OCI-LY3 (cell line): ENCODE results near the gene VPS41.

Experiments used
- H2AFZ ChIP-seq: fragments of 200-600, 300-600 bp; shearing (Covaris generic); 2 replicates; pipeline ENCODE4 v1.6.0; 2014; ENCODE audit warnings: antibody characterized with exemption, low read depth, low read length
- H3K27ac ChIP-seq: fragments of 200-600, 300-600 bp; sonication (generic); 2 replicates; pipeline ENCODE4 v1.5.1; 2014; ENCODE audit warnings: mild to moderate bottlenecking, low read length, moderate library complexity, mixed read lengths
- H3K27me3 ChIP-seq: fragments of 200-600, 300-600 bp; sonication (generic); 2 replicates; pipeline ENCODE4 v1.6.1; 2014; ENCODE audit warnings: low read depth, low read length, mixed read lengths
- H3K36me3 ChIP-seq: fragments of 200-600, 300-600 bp; sonication (generic); replicated peaks from 2 replicates; pipeline ENCODE3; 2014; ENCODE audit warnings: low read depth, low read length, mixed read lengths
- H3K4me1 ChIP-seq: fragments of 300-600, 200-600 bp; sonication (generic); 2 replicates; pipeline ENCODE4 v1.6.1; 2014; ENCODE audit warnings: low read length, mixed read lengths
- H3K4me2 ChIP-seq: fragments of 200-600, 300-600 bp; sonication (generic); 2 replicates; pipeline ENCODE4 v1.6.1; 2014; ENCODE audit warnings: low read length, mixed read lengths
- H3K4me3 ChIP-seq: fragments of 300-600, 200-600 bp; sonication (generic); 2 replicates; pipeline ENCODE4 v1.5.1; 2014; ENCODE audit warnings: antibody characterized with exemption, mild to moderate bottlenecking, low read length, moderate library complexity
- H3K79me2 ChIP-seq: fragments of 300-600, 200-600 bp; shearing (Covaris generic); 2 replicates; pipeline ENCODE4 v1.6.1; 2014; ENCODE audit warnings: mild to moderate bottlenecking, low read length, mixed read lengths
- H3K9ac ChIP-seq: fragments of 300-600, 200-600 bp; shearing (Covaris generic); 2 replicates; pipeline ENCODE4 v1.6.0; 2014; ENCODE audit warnings: mild to moderate bottlenecking, low read length, moderate library complexity
- H3K9me3 ChIP-seq: fragments of 200-600, 300-600 bp; shearing (Covaris generic); 2 replicates; pipeline ENCODE4 v1.6.1; 2014; ENCODE audit warnings: low read length, mixed read lengths; ENCODE audit not compliant: insufficient read depth
- H4K20me1 ChIP-seq: fragments of 200-600, 300-600 bp; sonication (generic); 2 replicates; pipeline ENCODE4 v1.6.1; 2016; ENCODE audit warnings: low read length, mixed read lengths; ENCODE audit not compliant: insufficient read depth
- CTCF ChIP-seq: fragments of 200-600, 300-600 bp; sonication (generic); IDR thresholded peaks from 2 replicates; pipeline ENCODE4 v1.5.1; 2014; ENCODE audit warnings: antibody characterized with exemption, low read length, low read depth
- EZH2phosphoT487 ChIP-seq: fragments of 200-600 bp; shearing (Covaris generic); IDR thresholded peaks from 2 replicates; pipeline ENCODE4 v1.6.1; 2018; ENCODE audit warnings: antibody characterized with exemption, mixed run types, low read depth

The VPS41 gene

GRCh38 chr7:38878694-38879457, 30.1 kb downstream of the VPS41 start:
- Histone ChIP-seq H3K27me3 (no peaks in the 10 kb centered on the region), H3K9me3 (no peaks in the 10 kb centered on the region), H3K4me3 (no peak overlapping the region), H3K4me1 (peaks cover 8% of the 10 kb centered on the region), H3K27ac (no peak overlapping the region), H4K20me1 (peaks cover 31% of the 10 kb centered on the region; the same call in 1 of the 2 replicates), H3K9ac (no peak overlapping the region), H3K36me3 (no peaks in the 10 kb centered on the region), H2AFZ (no peak overlapping the region), H3K79me2 (peaks cover 13% of the 10 kb centered on the region), H3K4me2 (0 out of 2 replicates have a peak overlapping the region, but pooled peaks have one; percentile 11)
- TF ChIP-seq CTCF (no peak), EZH2phosphoT487 (no peak)

GRCh38 chr7:38873433-38873832, 35.6 kb downstream of the VPS41 start:
- Histone ChIP-seq H3K9ac (no peak overlapping the region), H4K20me1 (peaks cover 12% of the 10 kb centered on the region; the same call in 1 of the 2 replicates), H3K79me2 (peaks cover 13% of the 10 kb centered on the region), H3K4me1 (no peaks in the 10 kb centered on the region), H3K4me3 (no peak overlapping the region), H3K27ac (no peak overlapping the region), H2AFZ (no peak overlapping the region), H3K27me3 (no peaks in the 10 kb centered on the region), H3K9me3 (no peaks in the 10 kb centered on the region), H3K4me2 (no peak overlapping the region), H3K36me3 (peaks cover 4% of the 10 kb centered on the region)
- TF ChIP-seq EZH2phosphoT487 (no peak), CTCF (no peak)

DNA sequence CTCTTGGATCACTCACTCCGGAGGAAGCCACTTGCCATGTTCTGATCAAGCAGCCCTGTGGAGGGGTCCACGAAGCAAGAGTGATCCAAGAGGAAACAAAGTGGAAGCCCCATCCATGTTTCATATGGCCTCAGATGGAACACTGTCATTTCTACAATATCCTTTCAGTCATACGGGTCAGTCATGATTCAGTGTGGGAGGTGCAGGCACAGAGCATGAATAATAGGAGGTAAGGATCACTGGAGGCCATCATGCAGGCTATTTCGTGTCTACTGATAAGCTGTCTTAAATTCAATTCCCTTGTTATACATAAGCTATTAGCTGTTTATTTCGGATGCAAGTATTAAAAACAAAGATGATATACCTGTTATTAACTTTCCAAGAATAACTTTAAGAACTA, 36.8 kb downstream of the VPS41 start:
- peaks cover 12% of the 10 kb centered on the region for H3K36me3 ChIP-seq
- H3K79me2 ChIP-seq: peaks cover 6% of the 10 kb centered on the region
- no peak overlapping the region for H3K4me3 ChIP-seq
- H3K4me1 ChIP-seq: no peaks in the 10 kb centered on the region
- H3K27ac ChIP-seq: no peak overlapping the region
- TF ChIP-seq CTCF: no peak
- TF ChIP-seq EZH2phosphoT487: no peak
- H3K9ac ChIP-seq: no peak overlapping the region
- H2AFZ ChIP-seq: no peak overlapping the region
- no peak overlapping the region for H3K4me2 ChIP-seq
- peaks cover 5% of the 10 kb centered on the region; the same call in 1 of the 2 replicates for H4K20me1 ChIP-seq
- H3K27me3 ChIP-seq: no peaks in the 10 kb centered on the region
- H3K9me3 ChIP-seq: no peaks in the 10 kb centered on the region

- H4K20me1 ChIP-seq: no peaks in the 10 kb centered on the region
- no peaks in the 10 kb centered on the region for H3K4me1 ChIP-seq
Observed at GRCh38 chr7:38870147-38870546, 38.8 kb downstream of the VPS41 start.

More at GRCh38 chr7:38870147-38870546, 38.8 kb downstream of the VPS41 start:
- Histone ChIP-seq H3K27me3 (no peaks in the 10 kb centered on the region), H3K9ac (no peak overlapping the region), H3K27ac (no peak overlapping the region), H2AFZ (no peak overlapping the region), H3K4me2 (no peak overlapping the region), H3K9me3 (no peaks in the 10 kb centered on the region), H3K79me2 (peaks cover 2% of the 10 kb centered on the region; the same call in 1 of the 2 replicates), H3K4me3 (no peak overlapping the region), H3K36me3 (peaks cover 22% of the 10 kb centered on the region)
- TF ChIP-seq CTCF (no peak), EZH2phosphoT487 (no peak)
